Dedifferentiated amniotic fluid mesenchymal stem cell (primary cell): ENCODE measurements around the gene DAPK2.
"Not testable (repeated sequence)": the region's sequence is repeated elsewhere in the genome, so short reads cannot be mapped to it uniquely, and the experiment has no call there.

Source experiments
- DNase-seq: peaks from one replicate; pipeline ENCODE4 v3.0.0-alpha.2; 2016; ENCODE audit errors: extremely low spot score

Gene DAPK2

GRCh38 chr15:64053674-64054073, 7.4 kb upstream of the DAPK2 start:
- not testable (repeated sequence) for DNase-seq

GRCh38 chr15:64052925-64053491, 6.7 kb upstream of the DAPK2 start:
- DNase-seq = no peak

- no peak for DNase-seq
Observed at GRCh38 chr15:64051407-64052259, 5.3 kb upstream of the DAPK2 start.

GRCh38 chr15:64051093-64051402, 4.8 kb upstream of the DAPK2 start:
- no peak for DNase-seq

- DNase-seq = no peak
Observed at GRCh38 chr15:64050281-64051092, 4.2 kb upstream of the DAPK2 start.

- no peak for DNase-seq
Observed at GRCh38 chr15:64048781-64049460, 2.6 kb upstream of the DAPK2 start.

GRCh38 chr15:64045774-64046420, 388 bp downstream of the DAPK2 start:
- no peak for DNase-seq

- DNase-seq = no peak
Observed at GRCh38 chr15:64045101-64045435, 1.2 kb downstream of the DAPK2 start.

GRCh38 chr15:64044300-64045100, 1.8 kb downstream of the DAPK2 start:
- DNase-seq = no peak

- DNase-seq = no peak
Observed at GRCh38 chr15:64038878-64039610, 7.2 kb downstream of the DAPK2 start.

- no peak for DNase-seq
Observed at GRCh38 chr15:64037966-64038365, 8.3 kb downstream of the DAPK2 start.

- DNase-seq = no peak
Observed at GRCh38 chr15:64037116-64037515, 9.2 kb downstream of the DAPK2 start.

GRCh38 chr15:64035525-64035924, 10.8 kb downstream of the DAPK2 start:
- no peak for DNase-seq

GRCh38 chr15:64034519-64034918, 11.8 kb downstream of the DAPK2 start:
- no peak for DNase-seq

- no peak for DNase-seq
Observed at GRCh38 chr15:64032329-64032728, 14.0 kb downstream of the DAPK2 start.

- DNase-seq = no peak
Observed at GRCh38 chr15:64030123-64030522, 16.2 kb downstream of the DAPK2 start.

- no peak for DNase-seq
Observed at GRCh38 chr15:64029633-64030032, 16.7 kb downstream of the DAPK2 start.

- DNase-seq = no peak
Observed at GRCh38 chr15:64029110-64029509, 17.2 kb downstream of the DAPK2 start.

GRCh38 chr15:64026591-64026990, 19.7 kb downstream of the DAPK2 start:
- no peak for DNase-seq
